ENCODE results near the gene CDK5. TPM values are rescaled to one million over a fixed set of nuclear protein-coding genes. Genes with fewer than 3 reads are reported as not detected.
A peak's percentile ranks its signal among the peaks of the same experiment; 100 is the strongest.

CDK5 gene
- total and polyA plus RNA-seq, 2 of the 13 experiments (the other 11 are each of a cell fraction or from before 2014, with no cell fraction given): 16.4 to 21.3 TPM

DNA sequence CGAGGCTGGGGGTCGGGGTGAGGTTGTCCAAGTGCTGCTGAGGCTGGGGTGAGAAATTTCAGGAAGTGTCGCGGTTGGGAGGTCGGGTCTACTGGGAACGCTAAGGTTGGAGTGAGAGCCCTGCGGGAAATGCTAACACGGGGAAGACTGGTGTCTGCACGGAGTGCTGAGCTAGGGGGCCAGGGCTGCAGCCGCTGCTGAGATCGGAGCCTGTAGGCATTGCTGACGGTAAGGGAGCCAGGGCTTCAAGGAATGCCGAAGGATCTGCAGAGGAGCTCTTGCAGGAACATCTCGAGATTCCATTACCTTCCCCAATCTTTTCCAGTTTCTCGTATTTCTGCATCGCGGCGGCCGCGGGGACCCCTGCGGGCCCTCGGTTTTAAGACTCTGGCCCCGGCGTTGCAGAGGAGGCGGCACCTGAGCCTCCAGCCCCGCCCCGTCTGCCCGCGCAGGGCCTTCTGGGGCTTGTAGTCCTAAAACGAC, at the start of gene CDK5 (continued):
- TF ChIP-seq, protein P1, sequence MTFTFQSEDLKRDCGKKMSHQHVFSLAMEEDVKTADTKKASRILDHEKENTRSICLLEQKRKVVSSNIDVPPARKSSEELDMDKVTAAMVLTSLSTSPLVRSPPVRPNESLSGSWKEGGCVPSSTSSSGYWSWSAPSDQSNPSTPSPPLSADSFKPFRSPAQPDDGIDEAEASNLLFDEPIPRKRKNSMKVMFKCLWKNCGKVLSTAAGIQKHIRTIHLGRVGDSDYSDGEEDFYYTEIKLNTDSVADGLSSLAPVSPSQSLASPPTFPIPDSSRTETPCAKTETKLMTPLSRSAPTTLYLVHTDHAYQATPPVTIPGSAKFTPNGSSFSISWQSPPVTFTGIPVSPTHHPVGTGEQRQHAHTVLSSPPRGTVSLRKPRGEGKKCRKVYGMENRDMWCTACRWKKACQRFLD (CRISPR knock-in tag; IDR thresholded peaks at IDR 0.05; ENCODE audit: borderline replicate concordance): no peak
- TF ChIP-seq ATF1 (CRISPR knock-in tag; IDR thresholded peaks at IDR 0.05): no peak
- 0 out of 2 replicates have a peak, but pooled peaks have one; percentile 24 for TF ChIP-seq ZNF563 (CRISPR knock-in tag; IDR thresholded peaks at IDR 0.05)
- no peak for TF ChIP-seq TBX2 (CRISPR knock-in tag; IDR thresholded peaks at IDR 0.05; ENCODE audit: borderline replicate concordance)
- no peak for TF ChIP-seq FIP1L1 (IDR thresholded peaks at IDR 0.05; ENCODE audit: borderline replicate concordance, insufficient read depth, low read depth, low read length)
- TF ChIP-seq KAT8 (CRISPR knock-in tag; IDR thresholded peaks at IDR 0.05): no peak
- TF ChIP-seq, protein P2, sequence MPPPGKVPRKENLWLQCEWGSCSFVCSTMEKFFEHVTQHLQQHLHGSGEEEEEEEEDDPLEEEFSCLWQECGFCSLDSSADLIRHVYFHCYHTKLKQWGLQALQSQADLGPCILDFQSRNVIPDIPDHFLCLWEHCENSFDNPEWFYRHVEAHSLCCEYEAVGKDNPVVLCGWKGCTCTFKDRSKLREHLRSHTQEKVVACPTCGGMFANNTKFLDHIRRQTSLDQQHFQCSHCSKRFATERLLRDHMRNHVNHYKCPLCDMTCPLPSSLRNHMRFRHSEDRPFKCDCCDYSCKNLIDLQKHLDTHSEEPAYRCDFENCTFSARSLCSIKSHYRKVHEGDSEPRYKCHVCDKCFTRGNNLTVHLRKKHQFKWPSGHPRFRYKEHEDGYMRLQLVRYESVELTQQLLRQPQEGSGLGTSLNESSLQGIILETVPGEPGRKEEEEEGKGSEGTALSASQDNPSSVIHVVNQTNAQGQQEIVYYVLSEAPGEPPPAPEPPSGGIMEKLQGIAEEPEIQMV (CRISPR knock-in tag; IDR thresholded peaks at IDR 0.05; ENCODE audit: low read depth): no peak
- TF ChIP-seq MBNL3 (CRISPR knock-in tag; conservative IDR thresholded peaks at IDR 0.05): no peak
- no peak; the same call in 1 of the 2 replicates for TF ChIP-seq ZNF230 (CRISPR knock-in tag; IDR thresholded peaks at IDR 0.05)
- TF ChIP-seq, protein P3, sequence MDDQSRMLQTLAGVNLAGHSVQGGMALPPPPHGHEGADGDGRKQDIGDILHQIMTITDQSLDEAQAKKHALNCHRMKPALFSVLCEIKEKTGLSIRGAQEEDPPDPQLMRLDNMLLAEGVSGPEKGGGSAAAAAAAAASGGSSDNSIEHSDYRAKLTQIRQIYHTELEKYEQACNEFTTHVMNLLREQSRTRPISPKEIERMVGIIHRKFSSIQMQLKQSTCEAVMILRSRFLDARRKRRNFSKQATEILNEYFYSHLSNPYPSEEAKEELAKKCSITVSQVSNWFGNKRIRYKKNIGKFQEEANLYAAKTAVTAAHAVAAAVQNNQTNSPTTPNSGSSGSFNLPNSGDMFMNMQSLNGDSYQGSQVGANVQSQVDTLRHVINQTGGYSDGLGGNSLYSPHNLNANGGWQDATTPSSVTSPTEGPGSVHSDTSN (CRISPR knock-in tag; IDR thresholded peaks at IDR 0.05; ENCODE audit: borderline replicate concordance): no peak
- TF ChIP-seq FOSL1 (CRISPR knock-in tag; IDR thresholded peaks at IDR 0.05; ENCODE audit: borderline replicate concordance): no peak
- TF ChIP-seq ZSCAN29 (CRISPR knock-in tag; conservative IDR thresholded peaks at IDR 0.05): no peak

All from HepG2 (cell line).